Measurements from ENCODE around the gene HTD2. TPM values are rescaled to one million over a fixed set of nuclear protein-coding genes. Genes with fewer than 3 reads are reported as not detected.

Gene HTD2
- total RNA-seq, 4 donors from 2014 or later: 8.4 to 12.6 (median 10.4) TPM

DNA sequence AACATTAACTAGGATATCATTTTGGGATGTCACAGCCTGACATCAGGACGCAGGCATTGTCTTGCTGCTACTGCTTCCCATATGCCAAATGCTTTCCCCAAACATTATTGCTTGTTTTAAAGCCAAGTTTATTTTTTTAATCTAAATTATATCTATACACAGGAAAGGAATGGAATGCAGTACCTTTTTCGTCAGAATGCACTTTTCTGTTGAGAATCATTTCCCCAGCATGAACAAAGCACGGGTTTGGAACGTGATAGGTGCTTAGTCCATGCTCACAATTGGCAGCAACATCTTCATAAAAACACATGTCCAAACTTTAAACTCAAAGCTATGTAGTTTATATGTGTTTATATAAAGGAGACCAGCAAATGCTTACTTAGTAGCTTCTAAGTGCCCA, 52.5 kb downstream of the HTD2 start:
- ATAC-seq (ENCODE audit: low FRiP score) (no peak), DNase-seq (ENCODE audit: low spot score) (no peak)
- TF ChIP-seq, protein P1, sequence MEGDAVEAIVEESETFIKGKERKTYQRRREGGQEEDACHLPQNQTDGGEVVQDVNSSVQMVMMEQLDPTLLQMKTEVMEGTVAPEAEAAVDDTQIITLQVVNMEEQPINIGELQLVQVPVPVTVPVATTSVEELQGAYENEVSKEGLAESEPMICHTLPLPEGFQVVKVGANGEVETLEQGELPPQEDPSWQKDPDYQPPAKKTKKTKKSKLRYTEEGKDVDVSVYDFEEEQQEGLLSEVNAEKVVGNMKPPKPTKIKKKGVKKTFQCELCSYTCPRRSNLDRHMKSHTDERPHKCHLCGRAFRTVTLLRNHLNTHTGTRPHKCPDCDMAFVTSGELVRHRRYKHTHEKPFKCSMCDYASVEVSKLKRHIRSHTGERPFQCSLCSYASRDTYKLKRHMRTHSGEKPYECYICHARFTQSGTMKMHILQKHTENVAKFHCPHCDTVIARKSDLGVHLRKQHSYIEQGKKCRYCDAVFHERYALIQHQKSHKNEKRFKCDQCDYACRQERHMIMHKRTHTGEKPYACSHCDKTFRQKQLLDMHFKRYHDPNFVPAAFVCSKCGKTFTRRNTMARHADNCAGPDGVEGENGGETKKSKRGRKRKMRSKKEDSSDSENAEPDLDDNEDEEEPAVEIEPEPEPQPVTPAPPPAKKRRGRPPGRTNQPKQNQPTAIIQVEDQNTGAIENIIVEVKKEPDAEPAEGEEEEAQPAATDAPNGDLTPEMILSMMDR (IDR thresholded peaks at IDR 0.05): no peak

DNA sequence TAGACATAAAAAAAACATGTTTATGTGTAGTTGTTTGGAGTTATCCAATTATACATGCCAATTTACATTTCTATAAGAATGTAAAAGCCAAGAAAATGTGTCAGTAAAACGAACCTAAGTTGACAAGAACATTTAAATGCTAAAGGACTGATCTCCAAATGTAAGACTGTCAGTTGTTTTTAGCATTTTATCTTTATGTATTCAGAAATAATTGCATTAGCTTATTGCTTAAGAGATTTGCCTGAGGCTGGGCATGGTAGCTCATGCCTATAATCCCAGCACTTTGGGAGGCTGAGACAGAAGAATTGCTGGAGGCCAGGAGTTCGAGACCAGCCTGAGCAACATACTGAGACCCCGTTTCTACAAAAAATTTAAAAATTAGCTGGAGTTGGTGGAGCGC, 53.3 kb downstream of the HTD2 start:
- TF ChIP-seq, protein P1 (IDR thresholded peaks at IDR 0.05): no peak
- ATAC-seq (ENCODE audit: low FRiP score): no peak
- DNase-seq (ENCODE audit: low spot score): no peak

DNA sequence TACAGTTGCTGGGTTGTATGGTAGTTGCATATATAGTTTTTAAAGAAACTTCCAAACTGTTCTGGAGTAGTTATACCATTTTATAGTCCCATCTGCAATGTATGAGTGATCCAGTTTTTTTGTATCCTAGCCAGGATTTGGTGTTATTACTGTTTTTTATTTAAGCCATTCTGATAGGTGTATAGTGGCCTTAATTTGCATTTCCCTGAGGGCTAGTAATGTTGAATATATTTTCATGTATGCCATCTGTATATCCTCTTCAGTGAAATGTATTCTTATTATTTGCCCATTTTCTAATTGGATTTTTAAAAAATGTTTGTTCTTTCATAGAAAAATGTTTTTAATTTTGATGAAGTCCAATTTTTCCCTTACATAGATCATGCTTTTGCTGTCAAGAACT, 55.5 kb downstream of the HTD2 start:
- ATAC-seq (ENCODE audit: low FRiP score): no peak
- TF ChIP-seq, protein P1 (IDR thresholded peaks at IDR 0.05): no peak
- DNase-seq (ENCODE audit: low spot score): no peak

DNA sequence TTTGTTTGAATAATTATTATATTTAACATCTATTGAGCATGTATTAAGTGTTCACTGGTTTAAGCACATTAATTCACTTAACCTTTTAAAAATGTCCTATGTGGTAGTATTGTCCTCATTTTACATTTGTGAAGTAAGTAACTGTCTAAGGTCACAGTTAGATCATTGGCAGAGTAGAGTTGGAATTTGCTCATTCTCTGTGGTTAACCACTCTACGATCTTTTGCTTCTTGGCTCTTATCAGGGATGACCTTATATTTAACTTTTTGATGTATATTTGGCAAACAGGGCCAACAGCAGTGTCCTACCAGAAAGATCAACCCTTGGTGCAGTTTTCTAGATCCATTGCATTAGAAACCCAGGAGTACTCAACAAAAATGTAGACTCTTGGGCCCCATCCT, 60.4 kb downstream of the HTD2 start:
- ATAC-seq (ENCODE audit: low FRiP score): no peak
- TF ChIP-seq, protein P1 (IDR thresholded peaks at IDR 0.05): no peak
- DNase-seq (ENCODE audit: low spot score): no peak

DNA sequence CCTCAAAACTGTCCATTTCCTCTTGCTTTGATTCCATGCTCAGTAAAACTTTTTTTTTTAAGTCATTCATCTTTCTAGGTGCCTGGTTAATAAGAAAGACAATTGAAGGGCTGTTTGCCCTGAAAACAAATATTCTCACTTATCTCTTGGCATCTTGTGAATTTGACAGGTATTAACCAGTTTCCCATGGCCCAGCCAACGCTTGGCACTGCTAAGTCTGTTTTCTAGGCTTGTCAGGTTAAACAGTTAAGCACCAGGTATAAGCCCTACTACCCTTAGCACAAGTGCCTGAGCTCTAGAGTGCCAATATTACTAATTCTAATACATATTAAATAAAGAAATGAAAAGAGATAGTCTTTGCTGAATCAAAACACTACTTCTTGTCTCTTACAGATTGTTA, 62.7 kb downstream of the HTD2 start:
- no peak for DNase-seq (ENCODE audit: low spot score)
- TF ChIP-seq, protein P1 (IDR thresholded peaks at IDR 0.05): no peak
- ATAC-seq (ENCODE audit: low FRiP score): no peak

Small RNAs within 50 kb of the gene (small RNA-seq; reads per million reads assigned to genes)
- not detected for gene AC098479.1

Other genes starting within 250 kb of the HTD2 start
- 10 to 100 TPM in 1 of 4 donors, 1 to 10 TPM in 3; 1.1 to 20.5 (median 3.8) TPM for gene DNASE1L3, start 95.5 kb upstream of the HTD2 start, total RNA-seq
- gene ABHD6, start 68.7 kb upstream of the HTD2 start, total RNA-seq: 10 to 100 TPM; 19.2 to 31.0 (median 21.5) TPM
- gene RPP14, start 275 bp upstream of the HTD2 start, total RNA-seq: 10 to 100 TPM in 1 of 4 donors, 1 to 10 TPM in 3; 8.1 to 12.5 (median 8.8) TPM
- 10 to 100 TPM; 25.3 to 51.2 (median 39.3) TPM for gene PXK, start 26.4 kb downstream of the HTD2 start, total RNA-seq
- gene PDHB, start 127.3 kb downstream of the HTD2 start, total RNA-seq: 10 to 100 TPM; 59.6 to 87.6 (median 74.0) TPM
- gene KCTD6, start 185.6 kb downstream of the HTD2 start, total RNA-seq: 10 to 100 TPM; 11.9 to 17.2 (median 14.6) TPM
- 10 to 100 TPM; 10.4 to 26.8 (median 15.3) TPM for gene ACOX2, start 230.7 kb downstream of the HTD2 start, total RNA-seq

Measured in omental fat pad (tissue), 4 donors.